ENCODE measurements around the gene PRICKLE1. TPM values are rescaled to one million over a fixed set of nuclear protein-coding genes. Genes with fewer than 3 reads are reported as not detected.

PRICKLE1 gene
- total RNA-seq, 2 donors from 2014 or later, result not detected

- no peaks in the 10 kb centered on the region for H3K9me3 Mint-ChIP-seq
- no peak overlapping the region for H3K27ac Mint-ChIP-seq
- ATAC-seq, result no peak
- no peaks in the 10 kb centered on the region for H3K36me3 Mint-ChIP-seq
- no peak for DNase-seq (ENCODE audit: low spot score in 2 of 2)
Observed at GRCh38 chr12:42458575-42458974, 131.0 kb downstream of the PRICKLE1 start.

GRCh38 chr12:42450248-42450647 is 139.3 kb downstream of the PRICKLE1 start:
- DNase-seq (ENCODE audit: low spot score in 2 of 2), result no peak

DNA sequence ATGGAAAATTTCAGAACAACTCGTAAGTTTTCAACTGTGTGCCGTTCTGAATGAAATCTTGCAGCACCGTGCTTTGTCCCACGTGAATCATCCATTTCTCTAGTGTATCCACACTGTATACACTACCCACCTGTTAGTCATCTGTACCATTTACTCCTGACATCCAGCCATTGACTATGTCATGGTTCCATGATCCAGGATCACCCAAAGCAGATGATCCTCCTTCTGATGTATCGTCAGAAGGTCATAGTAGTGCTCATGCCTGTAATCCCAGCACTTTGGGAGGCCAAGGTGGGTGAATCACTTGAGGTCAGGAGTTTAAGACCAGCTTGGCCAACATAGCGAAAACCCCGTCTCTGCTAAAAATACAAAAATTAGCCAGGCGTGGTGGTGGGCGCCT is 140.7 kb downstream of the PRICKLE1 start:
- Mint-ChIP-seq H3K27ac (no peak overlapping the region), H3K36me3 (peaks cover 9 to 18% of the 10 kb centered on the region in 2 donors), H3K9me3 (no peaks in the 10 kb centered on the region)
- DNase-seq (ENCODE audit: low spot score in 2 of 2), result no peak
- ATAC-seq, result no peak

More at GRCh38 chr12:42450248-42450647, 139.3 kb downstream of the PRICKLE1 start:
- H3K36me3 Mint-ChIP-seq, result peaks cover 2 to 18% of the 10 kb centered on the region in 2 donors
- no peak overlapping the region for H3K27ac Mint-ChIP-seq
- H3K9me3 Mint-ChIP-seq, result no peaks in the 10 kb centered on the region
- no peak for ATAC-seq

- Mint-ChIP-seq H3K27ac (peak overlapping the region in 1 of 2 donors; percentile 33), H3K9me3 (no peaks in the 10 kb centered on the region), H3K36me3 (peaks cover 17 to 26% of the 10 kb centered on the region in 2 donors)
- DNase-seq (ENCODE audit: low spot score in 2 of 2) (no peak), ATAC-seq (no peak)
Observed at GRCh38 chr12:42447371-42447786, 142.2 kb downstream of the PRICKLE1 start.

DNA sequence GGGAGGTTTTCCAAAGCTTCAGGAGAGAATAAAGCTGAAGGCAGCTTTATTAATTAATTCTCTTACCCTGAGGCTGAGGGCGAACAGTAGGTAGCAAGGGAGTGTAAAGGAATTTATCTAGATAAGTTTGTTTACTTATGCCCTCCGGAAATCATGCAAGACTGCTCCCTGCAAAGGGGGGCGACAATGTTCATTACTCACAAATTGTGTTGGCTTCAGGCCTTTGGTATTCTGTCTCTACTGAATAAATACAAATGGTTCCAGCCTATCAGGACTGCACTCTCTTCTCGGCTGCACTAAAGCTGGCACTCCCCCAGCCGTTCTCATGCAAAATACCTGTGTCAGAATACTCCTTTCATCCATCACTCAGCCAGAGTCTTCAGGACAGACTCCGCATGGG is 142.8 kb downstream of the PRICKLE1 start:
- H3K9me3 Mint-ChIP-seq, result no peaks in the 10 kb centered on the region
- no peak overlapping the region for H3K27ac Mint-ChIP-seq
- peaks cover 19 to 33% of the 10 kb centered on the region in 2 donors for H3K36me3 Mint-ChIP-seq
- no peak for ATAC-seq
- DNase-seq (ENCODE audit: low spot score in 2 of 2), result no peak

- Mint-ChIP-seq H3K36me3 (peaks cover 23 to 41% of the 10 kb centered on the region in 2 donors), H3K9me3 (no peaks in the 10 kb centered on the region), H3K27ac (no peak overlapping the region)
- ATAC-seq (no peak), DNase-seq (ENCODE audit: low spot score in 2 of 2) (no peak)
Observed at GRCh38 chr12:42445891-42446290, 143.7 kb downstream of the PRICKLE1 start.

- DNase-seq (ENCODE audit: low spot score in 2 of 2) (no peak), ATAC-seq (no peak)
- Mint-ChIP-seq H3K27ac (no peak overlapping the region), H3K36me3 (peaks cover 27 to 43% of the 10 kb centered on the region in 2 donors), H3K9me3 (no peaks in the 10 kb centered on the region)
Observed at GRCh38 chr12:42444192-42444943, 145.2 kb downstream of the PRICKLE1 start.

DNA sequence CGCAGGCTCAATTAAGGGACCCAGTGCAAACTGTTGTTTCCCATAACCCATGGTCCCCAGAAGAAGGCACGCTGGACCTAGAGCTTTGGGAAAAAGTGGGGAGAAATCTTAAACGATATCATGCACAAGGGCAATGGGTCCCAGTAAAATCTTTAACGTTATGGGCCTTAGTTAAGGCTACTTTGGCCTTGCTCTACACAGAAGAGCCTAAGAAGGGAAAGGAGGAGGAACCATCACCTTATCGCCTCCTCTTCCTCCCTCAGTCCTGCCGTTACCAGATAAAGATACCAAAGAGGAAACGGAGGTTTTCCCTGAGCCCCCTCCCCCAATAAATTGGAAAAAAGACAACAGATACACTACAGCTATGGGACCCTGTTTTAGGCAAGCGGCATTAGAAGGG is 146.7 kb downstream of the PRICKLE1 start:
- ATAC-seq, result no peak
- DNase-seq (ENCODE audit: low spot score in 2 of 2), result no peak
- Mint-ChIP-seq H3K36me3 (peaks cover 27 to 28% of the 10 kb centered on the region in 2 donors), H3K9me3 (no peaks in the 10 kb centered on the region), H3K27ac (no peak overlapping the region)

DNA sequence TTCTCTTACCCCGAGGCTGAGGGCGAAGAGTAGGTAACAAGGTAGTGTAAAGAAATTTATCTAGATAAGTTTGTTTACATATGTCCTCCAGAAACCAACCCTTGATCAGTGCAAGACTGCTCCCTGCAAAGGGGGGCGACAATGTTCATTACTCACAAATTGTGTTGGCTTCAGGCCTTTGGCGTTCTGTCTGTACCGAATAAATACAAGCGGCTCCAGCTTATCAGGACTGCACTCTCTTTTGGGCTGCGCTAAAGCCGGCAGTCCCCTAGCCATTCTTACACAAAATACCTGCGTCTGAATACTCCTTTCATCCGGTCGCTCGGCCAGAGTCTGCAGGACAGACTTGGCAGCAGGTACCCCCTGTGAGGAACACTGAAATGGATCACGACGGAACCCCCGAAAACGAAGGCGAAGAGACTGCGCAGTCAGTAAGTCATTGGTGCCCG is 147.2 kb downstream of the PRICKLE1 start:
- DNase-seq (ENCODE audit: low spot score in 2 of 2) (no peak), ATAC-seq (no peak)
- Mint-ChIP-seq H3K36me3 (peaks cover 27 to 28% of the 10 kb centered on the region in 2 donors), H3K27ac (no peak overlapping the region), H3K9me3 (no peaks in the 10 kb centered on the region)

DNA sequence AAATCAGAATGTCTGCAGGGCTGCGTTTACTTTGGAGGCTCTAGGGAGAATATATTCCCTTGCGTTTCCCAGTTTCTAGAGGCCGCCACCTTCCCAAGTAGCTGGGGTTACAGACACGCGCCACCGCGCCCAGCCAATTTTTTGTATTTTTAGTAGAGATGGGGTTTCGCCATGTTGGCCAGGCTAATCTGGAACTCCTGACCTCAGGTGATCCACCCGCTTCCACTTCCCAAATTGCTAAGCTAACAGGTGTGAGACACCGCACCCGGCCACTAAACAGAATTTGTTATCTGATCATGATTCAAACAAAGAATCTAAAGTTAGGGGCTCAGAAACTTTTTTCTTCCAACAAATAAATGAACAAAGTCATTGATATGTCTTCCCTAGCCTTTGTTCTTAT is 148.9 kb downstream of the PRICKLE1 start:
- peaks cover 28 to 32% of the 10 kb centered on the region in 2 donors for H3K36me3 Mint-ChIP-seq
- no peak for ATAC-seq
- no peaks in the 10 kb centered on the region for H3K9me3 Mint-ChIP-seq

GRCh38 chr12:42432517-42433140 is 156.9 kb downstream of the PRICKLE1 start:
- H3K36me3 Mint-ChIP-seq, result peaks cover 21 to 34% of the 10 kb centered on the region in 2 donors
- no peak for DNase-seq (ENCODE audit: low spot score in 2 of 2)
- no peak for ATAC-seq
- H3K9me3 Mint-ChIP-seq, result no peaks in the 10 kb centered on the region
- peak overlapping the region in 1 of 2 donors; percentile 77 for H3K27ac Mint-ChIP-seq

More for the DNA sequence above, 148.9 kb downstream of the PRICKLE1 start:
- H3K27ac Mint-ChIP-seq, result no peak overlapping the region
- no peak for DNase-seq (ENCODE audit: low spot score in 2 of 2)

DNA sequence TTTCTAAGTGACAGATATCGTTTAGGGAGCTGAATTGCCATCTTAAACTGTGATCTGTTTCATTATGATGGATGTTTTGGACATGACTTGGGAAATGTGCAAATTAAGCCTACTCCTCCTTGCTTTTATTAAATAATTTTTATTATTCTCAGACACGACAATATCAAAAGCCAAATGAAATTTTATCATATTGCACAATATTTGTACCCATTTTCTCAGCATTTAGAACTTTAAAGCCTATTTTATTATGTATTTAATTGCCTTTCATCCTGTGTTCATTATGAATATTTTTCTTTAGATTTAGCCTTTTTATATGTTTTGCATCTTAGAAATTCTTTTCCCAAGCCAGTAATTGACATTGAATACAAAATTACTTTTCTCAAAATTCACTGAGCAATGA is 160.7 kb downstream of the PRICKLE1 start:
- DNase-seq (ENCODE audit: low spot score in 2 of 2) (no peak), ATAC-seq (no peak)
- H3K36me3 Mint-ChIP-seq, result peaks cover 29 to 40% of the 10 kb centered on the region in 2 donors
- H3K27ac Mint-ChIP-seq, result no peak overlapping the region
- H3K9me3 Mint-ChIP-seq, result peaks cover 0 to 4% of the 10 kb centered on the region in 2 donors

DNA sequence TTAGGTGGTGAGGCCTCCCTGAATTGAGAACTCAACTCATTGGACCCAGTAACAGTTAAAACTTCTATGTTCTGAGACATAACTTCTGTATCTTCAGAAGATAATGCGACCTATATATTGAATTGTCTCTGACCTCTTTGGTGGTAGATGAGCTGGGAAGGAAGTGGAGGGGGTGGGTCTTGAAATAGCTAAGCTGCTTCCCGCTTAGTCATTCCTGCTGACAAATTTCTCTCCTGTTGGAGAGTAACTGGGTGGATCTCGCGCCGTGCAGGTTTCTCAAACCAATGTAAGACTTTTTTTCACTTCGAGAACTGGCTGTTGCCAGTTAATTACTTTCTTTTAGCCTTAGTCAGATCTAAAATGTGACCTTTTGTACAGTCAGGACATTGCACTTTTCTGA is 162.8 kb downstream of the PRICKLE1 start:
- peak; percentile 51 to 55 for ATAC-seq
- no peak for DNase-seq (ENCODE audit: low spot score in 2 of 2)
- H3K9me3 Mint-ChIP-seq, result peaks cover 0 to 4% of the 10 kb centered on the region in 2 donors
- peaks cover 15 to 26% of the 10 kb centered on the region in 2 donors for H3K36me3 Mint-ChIP-seq
- peak overlapping the region in 1 of 2 donors; percentile 29 for H3K27ac Mint-ChIP-seq

DNA sequence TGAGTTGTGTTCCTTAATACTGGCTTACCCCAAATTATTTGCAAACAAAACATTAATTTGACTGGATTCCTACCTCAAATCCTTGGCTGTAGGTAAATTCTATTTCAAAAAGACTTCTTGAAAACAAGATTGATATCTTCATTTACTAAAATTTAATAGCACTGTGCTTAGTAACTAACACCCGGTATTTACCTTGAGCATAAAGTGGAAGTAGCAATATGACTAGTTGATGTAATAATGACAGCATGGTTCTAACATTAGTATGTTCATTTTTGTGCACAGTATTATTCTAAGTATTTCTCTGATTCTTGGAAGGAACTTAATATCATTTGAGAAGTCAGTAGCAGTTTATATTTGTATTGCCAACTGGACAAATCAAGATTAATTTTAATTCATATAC is 166.8 kb downstream of the PRICKLE1 start:
- no peak overlapping the region for H3K27ac Mint-ChIP-seq

GRCh38 chr12:42421844-42422779 is 167.4 kb downstream of the PRICKLE1 start:
- ATAC-seq, result peak; percentile 55 to 79
- H3K36me3 Mint-ChIP-seq, result peaks cover under 1 to 14% of the 10 kb centered on the region in 2 donors
- H3K9me3 Mint-ChIP-seq, result peaks cover 0 to 4% of the 10 kb centered on the region in 2 donors
- no peak overlapping the region for H3K27ac Mint-ChIP-seq
- DNase-seq (ENCODE audit: low spot score in 2 of 2), result no peak

More for the DNA sequence above, 166.8 kb downstream of the PRICKLE1 start:
- Mint-ChIP-seq H3K9me3 (peaks cover 0 to 4% of the 10 kb centered on the region in 2 donors), H3K36me3 (peaks cover 1 to 21% of the 10 kb centered on the region in 2 donors)
- ATAC-seq, result no peak
- no peak for DNase-seq (ENCODE audit: low spot score in 2 of 2)

GRCh38 chr12:42420395-42420794 is 169.2 kb downstream of the PRICKLE1 start:
- H3K36me3 Mint-ChIP-seq, result peaks cover 9% of the 10 kb centered on the region in 2 donors
- DNase-seq (ENCODE audit: low spot score in 2 of 2), result no peak
- H3K9me3 Mint-ChIP-seq, result no peaks in the 10 kb centered on the region
- no peak overlapping the region for H3K27ac Mint-ChIP-seq
- no peak for ATAC-seq

All from activated naive CD4-positive, alpha-beta T cell treated with anti-CD3 and anti-CD28 coated beads, Interleukin-2, amount 50 U/mL, for 72 hours (primary cell).